B cell (primary cell): ENCODE data around the gene IKZF3. TPM values are rescaled to one million over a fixed set of nuclear protein-coding genes. Genes with fewer than 3 reads are reported as not detected.

ENCODE experiments used
- ATAC-seq: fragments of 200-7000 bp; cut with Tn5 transposase; one replicate; pipeline ENCODE4 v1.10.0; 2021; ENCODE audit warnings: low read depth, mild to moderate bottlenecking, moderate number of reproducible peaks, moderate library complexity
- CTCF ChIA-PET: fragments of 350-600 bp; sonication (Branson Sonifier 250); formaldehyde crosslinking; loops from one replicate; lab custom pipeline; 2021; ENCODE audit warnings: antibody characterized with exemption, inconsistent platforms; lab: Charles Lee
- POLR2A ChIA-PET: fragments of 350-600 bp; sonication (Branson Sonifier 250); formaldehyde crosslinking; loops from one replicate; lab custom pipeline; 2021; ENCODE audit warnings: antibody characterized with exemption; lab: Charles Lee
- DNase-seq: peaks from one replicate; pipeline ENCODE4 v3.0.0; 2013
- H2AFZ ChIP-seq: 2 replicates; pipeline ENCODE4 v1.6.1; 2012; ENCODE audit warnings: mild to moderate bottlenecking, low read depth, low read length; ENCODE audit not compliant: insufficient read depth, poor library complexity, severe bottlenecking
- H3K27ac ChIP-seq, 2 donors: 1 replicate in 1 of 2; 2 replicates in 1 of 2; pipeline ENCODE4 v1.5.1; 2012 to 2013; ENCODE audit warnings: low read length in 2 of 2, mild to moderate bottlenecking in 2 of 2, moderate library complexity in 1 of 2
- H3K27me3 ChIP-seq, 4 experiments: fragments of 200-600 bp in 1 of 4; sonication (generic) in 1 of 4; replicated peaks in 1 of 4; 1 replicate in 2 of 4; 2 replicates in 2 of 4; pipeline versions ENCODE4 v1.6.1 to v1.7.0; 2013 to 2016; ENCODE audit warnings: low read length in 3 of 4, mild to moderate bottlenecking in 2 of 4, mixed read lengths in 1 of 4, moderate library complexity in 1 of 4; ENCODE audit not compliant: insufficient read depth in 4 of 4, control insufficient read depth in 3 of 4; ENCODE audit errors: control extremely low read depth in 1 of 4
- H3K36me3 ChIP-seq, 2 experiments: replicated peaks in 1 of 2; 1 replicate in 1 of 2; 2 replicates in 1 of 2; pipeline versions ENCODE4 v1.6.1 to v1.7.1; 2013; ENCODE audit warnings: low read length in 1 of 2; ENCODE audit not compliant: insufficient read depth in 2 of 2, control insufficient read depth in 1 of 2; ENCODE audit errors: control extremely low read depth in 1 of 2, extremely low read depth in 1 of 2
- H3K4me1 ChIP-seq, 2 donors: fragments of 200-600 bp in 1 of 2; sonication (generic) in 1 of 2; 1 replicate in 1 of 2; 2 replicates in 1 of 2; pipeline versions ENCODE4 v1.5.1 to v1.6.1; 2013 to 2017; ENCODE audit warnings: low read length in 2 of 2; ENCODE audit not compliant: control insufficient read depth in 2 of 2, insufficient read depth in 2 of 2
- H3K4me2 ChIP-seq: replicated peaks from 2 replicates; pipeline ENCODE3; 2012; ENCODE audit warnings: mild to moderate bottlenecking, low read depth, low read length; ENCODE audit not compliant: poor library complexity, severe bottlenecking
- H3K4me3 ChIP-seq, 5 experiments: fragments of 200-600 bp in 1 of 5; sonication (generic) in 1 of 5; 1 replicate in 3 of 5; 2 replicates in 2 of 5; pipeline versions ENCODE4 v1.5.1 to v1.7.0; 2011 to 2016; ENCODE audit warnings: low read length in 4 of 5, mild to moderate bottlenecking in 4 of 5, low read depth in 2 of 5, control low read depth in 1 of 5, moderate library complexity in 1 of 5; ENCODE audit not compliant: insufficient read depth in 1 of 5; ENCODE audit errors: control extremely low read depth in 1 of 5, extremely low read depth in 1 of 5
- H3K79me2 ChIP-seq: fragments of 200-600 bp; sonication (generic); one replicate; pipeline ENCODE4 v1.6.0; 2016; ENCODE audit warnings: low read length; ENCODE audit not compliant: control insufficient read depth, insufficient read depth
- H3K9ac ChIP-seq: fragments of 200-600 bp; sonication (generic); 2 replicates; pipeline ENCODE4 v1.6.1; 2017; ENCODE audit warnings: mild to moderate bottlenecking, low read length, moderate library complexity
- H3K9me3 ChIP-seq, 3 donors: one replicate each; pipeline versions ENCODE4 v1.6.1 to v1.7.1; 2013; ENCODE audit warnings: low read length in 2 of 3; ENCODE audit not compliant: control insufficient read depth in 2 of 3, insufficient read depth in 1 of 3; ENCODE audit errors: control extremely low read depth in 1 of 3
- H4K20me1 ChIP-seq: 2 replicates; pipeline ENCODE4 v1.6.0; 2012; ENCODE audit warnings: mild to moderate bottlenecking, low read length; ENCODE audit not compliant: insufficient read depth, control insufficient read depth, poor library complexity, severe bottlenecking
- H3K27ac Mint-ChIP-seq: one replicate; pipeline ENCODE4 v1.8.0; 2021; ENCODE audit warnings: mixed read lengths
- H3K27me3 Mint-ChIP-seq: one replicate; pipeline ENCODE4 v1.8.0; 2021; ENCODE audit warnings: mixed read lengths
- H3K4me1 Mint-ChIP-seq: one replicate; pipeline ENCODE4 v1.8.0; 2021; ENCODE audit warnings: mixed read lengths
- H3K4me3 Mint-ChIP-seq: one replicate; pipeline ENCODE4 v1.8.0; 2021; ENCODE audit warnings: mixed read lengths
- H3K9me3 Mint-ChIP-seq: one replicate; pipeline ENCODE4 v1.8.0; 2022; ENCODE audit warnings: mixed read lengths; ENCODE audit not compliant: insufficient read depth
- CTCF ChIP-seq: fragments of 200-600 bp; IDR thresholded peaks from one replicate; pipeline ENCODE4 v1.8.0; 2022; ENCODE audit warnings: antibody characterized with exemption, mild to moderate bottlenecking
- EZH2 ChIP-seq: IDR thresholded peaks from 2 replicates; pipeline ENCODE4 v1.6.1; 2012; ENCODE audit warnings: borderline replicate concordance, low read depth, mild to moderate bottlenecking, moderate library complexity, low read length; ENCODE audit not compliant: insufficient read depth, poor library complexity, severe bottlenecking
- WGBS: methylation state at CpG from one replicate; pipeline ENCODE4 v1.1.5; 2013; ENCODE audit warnings: missing lambda C conversion rate; ENCODE audit not compliant: insufficient coverage; 5-methylcytosine and 5-hydroxymethylcytosine counted together
- intact Hi-C: fragments of 100-400 bp; cut with micrococcal nuclease; formaldehyde crosslinking; loops from one replicate; pipeline ENCODE4 v1.10.0; 2022
- polyA plus RNA-seq: library from polyadenylated mRNA; depleted of rRNA; stranded (reverse); fragments of >200 nt; gene quantifications from 2 replicates; pipeline ENCODE4 v1.2.3, GENCODE V29; 2012
- total RNA-seq, 2 donors: library from RNA; stranded (reverse); fragments of 120-200 nt in 1 of 2; gene quantifications; 1 replicate in 1 of 2; 2 replicates in 1 of 2; pipeline versions ENCODE4 v1.2.3 to v1.2.4, GENCODE V29; 2013 to 2022

Gene IKZF3
- total and polyA plus RNA-seq, 2 donors (not counting 1 experiment from before 2014, with no cell fraction given), result 63.0 to 178 TPM

GRCh38 chr17:39729280-39729851 lies 134.7 kb downstream of the IKZF3 start:
- peaks cover 11 to 17% of the 10 kb centered on the region in 2 donors for H3K4me1 ChIP-seq
- peak overlapping the region; percentile 95 for H2AFZ ChIP-seq
- peak overlapping the region in 1 of 2 donors; percentile 82 for H3K27ac ChIP-seq
- peak overlapping the region; percentile 50 to 100 (median 78) for H3K4me3 ChIP-seq
- H3K9me3 ChIP-seq, result no peaks in the 10 kb centered on the region
- 100% methylated on average over 1 of the region's 6 CpGs for WGBS
- intact Hi-C loops, result no loop called here
- Mint-ChIP-seq H3K27ac (peak overlapping the region; percentile 94), H3K9me3 (no peaks in the 10 kb centered on the region), H3K27me3 (no peaks in the 10 kb centered on the region), H3K4me3 (peak overlapping the region; percentile 93), H3K4me1 (peaks cover 28% of the 10 kb centered on the region)
- ATAC-seq (no peak), DNase-seq (no peak)
- peak overlapping the region; percentile 99 for H3K4me2 ChIP-seq
- ChIA-PET CTCF (interaction anchor here (0.6 to 5.2 kb wide), 27 partner anchors 13 to 382 kb away, joined by 3 to 51 read pairs (median 5); partner anchors contain the start of genes GSDMB, IKZF3 and PNMT), POLR2A (interaction anchor here (0.5 to 2.3 kb wide), 11 partner anchors 23 to 530 kb away, joined by 3 to 15 read pairs (median 7); partner anchors contain the start of gene RPL19)
- TF ChIP-seq CTCF (no peak), EZH2 (no peak)
- no peaks in the 10 kb centered on the region for H3K27me3 ChIP-seq
- H3K36me3 ChIP-seq, result peaks cover 0 to 27% of the 10 kb centered on the region in 2 experiments
- peak overlapping the region; percentile 95 for H3K9ac ChIP-seq
- H3K79me2 ChIP-seq, result peaks cover 36% of the 10 kb centered on the region
- peaks cover 26% of the 10 kb centered on the region for H4K20me1 ChIP-seq

- 91% methylated on average over 9 of the region's 10 CpGs for WGBS
- no peak overlapping the region for H3K27ac Mint-ChIP-seq
- Histone ChIP-seq H3K9me3 (peaks cover 0 to 3% (median 0%) of the 10 kb centered on the region in 3 donors), H4K20me1 (peaks cover 26% of the 10 kb centered on the region), H3K4me2 (no peak overlapping the region), H3K79me2 (peaks cover 36% of the 10 kb centered on the region), H3K4me1 (peaks cover 11 to 17% of the 10 kb centered on the region in 2 donors), H3K36me3 (peaks cover 0 to 27% of the 10 kb centered on the region in 2 experiments), H3K27me3 (no peaks in the 10 kb centered on the region), H3K4me3 (no peak overlapping the region), H2AFZ (no peak overlapping the region), H3K27ac (no peak overlapping the region), H3K9ac (no peak overlapping the region)
- intact Hi-C loops, result no loop called here
- H3K4me1 Mint-ChIP-seq, result peaks cover 28% of the 10 kb centered on the region
- H3K4me3 Mint-ChIP-seq, result no peak overlapping the region
- ATAC-seq, result no peak
- no peaks in the 10 kb centered on the region for H3K27me3 Mint-ChIP-seq
- ChIA-PET POLR2A (no interaction called here), CTCF (interaction anchor here (1.2 kb wide), 1 partner anchor 99 kb away, joined by 4 read pairs; no protein-coding TSS in a partner anchor)
- DNase-seq, result no peak
- H3K9me3 Mint-ChIP-seq, result no peaks in the 10 kb centered on the region
- TF ChIP-seq EZH2, result no peak
- no peak for TF ChIP-seq CTCF
Measured at GRCh38 chr17:39727556-39727955, 136.6 kb downstream of the IKZF3 start.
